ENCODE results near the gene ITGA11. TPM values are rescaled to one million over a fixed set of nuclear protein-coding genes. Genes with fewer than 3 reads are reported as not detected.

Gene ITGA11
- total and polyA plus RNA-seq, 2 of the 13 experiments (the other 11 are each of a cell fraction or from before 2014, with no cell fraction given): not detected

DNA sequence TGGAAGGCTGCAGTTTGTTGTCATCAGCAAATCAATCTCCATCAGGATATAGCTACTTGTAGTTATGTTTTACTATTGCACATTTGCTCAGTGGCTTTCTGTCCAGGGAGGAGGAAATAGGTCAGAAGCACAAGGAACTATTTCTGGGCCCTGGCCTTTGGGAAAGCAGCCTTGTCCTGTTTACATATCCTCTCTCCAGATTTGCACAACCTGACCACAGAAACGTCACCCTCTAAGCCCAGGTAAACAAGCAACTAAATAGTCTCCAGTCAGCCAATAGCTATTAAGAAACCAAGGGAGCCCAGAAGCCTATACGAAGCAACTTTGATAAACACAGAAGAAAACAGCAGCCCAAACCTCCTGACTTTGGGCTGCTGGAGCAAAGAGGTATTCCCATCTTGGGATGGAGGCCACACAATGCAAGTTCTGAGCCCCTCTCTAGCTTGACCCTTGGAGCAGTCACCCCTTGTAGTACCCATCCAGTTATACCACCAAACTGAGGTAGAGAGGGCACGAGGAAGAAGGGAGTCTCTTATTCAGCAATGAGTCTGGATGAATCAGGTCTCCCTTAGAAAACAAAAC, 156.7 kb downstream of the ITGA11 start (continued):
- TF ChIP-seq, protein P1, sequence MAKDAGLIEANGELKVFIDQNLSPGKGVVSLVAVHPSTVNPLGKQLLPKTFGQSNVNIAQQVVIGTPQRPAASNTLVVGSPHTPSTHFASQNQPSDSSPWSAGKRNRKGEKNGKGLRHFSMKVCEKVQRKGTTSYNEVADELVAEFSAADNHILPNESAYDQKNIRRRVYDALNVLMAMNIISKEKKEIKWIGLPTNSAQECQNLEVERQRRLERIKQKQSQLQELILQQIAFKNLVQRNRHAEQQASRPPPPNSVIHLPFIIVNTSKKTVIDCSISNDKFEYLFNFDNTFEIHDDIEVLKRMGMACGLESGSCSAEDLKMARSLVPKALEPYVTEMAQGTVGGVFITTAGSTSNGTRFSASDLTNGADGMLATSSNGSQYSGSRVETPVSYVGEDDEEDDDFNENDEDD (CRISPR knock-in tag; IDR thresholded peaks at IDR 0.05; ENCODE audit: borderline replicate concordance): no peak
- TF ChIP-seq ZC3H4 (CRISPR knock-in tag; IDR thresholded peaks at IDR 0.05; ENCODE audit: borderline replicate concordance): no peak
- TF ChIP-seq ZBTB1 (CRISPR knock-in tag; IDR thresholded peaks at IDR 0.05; ENCODE audit: borderline replicate concordance): no peak
- TF ChIP-seq, protein P2, sequence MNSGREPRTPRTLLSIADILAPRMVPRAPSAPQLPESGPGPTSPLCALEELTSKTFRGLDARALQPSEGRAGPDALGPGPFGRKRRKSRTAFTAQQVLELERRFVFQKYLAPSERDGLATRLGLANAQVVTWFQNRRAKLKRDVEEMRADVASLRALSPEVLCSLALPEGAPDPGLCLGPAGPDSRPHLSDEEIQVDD (CRISPR knock-in tag; IDR thresholded peaks at IDR 0.05; ENCODE audit: borderline replicate concordance): no peak
- no peak for TF ChIP-seq HNRNPK (IDR thresholded peaks at IDR 0.05; ENCODE audit: low read depth, low read length, poor library complexity, severe bottlenecking)
- TF ChIP-seq ZNF547 (CRISPR knock-in tag; IDR thresholded peaks at IDR 0.05): no peak
- TF ChIP-seq EZH2 (conservative IDR thresholded peaks at IDR 0.05; ENCODE audit: low read depth, low read length): no peak
- TF ChIP-seq, protein P3, sequence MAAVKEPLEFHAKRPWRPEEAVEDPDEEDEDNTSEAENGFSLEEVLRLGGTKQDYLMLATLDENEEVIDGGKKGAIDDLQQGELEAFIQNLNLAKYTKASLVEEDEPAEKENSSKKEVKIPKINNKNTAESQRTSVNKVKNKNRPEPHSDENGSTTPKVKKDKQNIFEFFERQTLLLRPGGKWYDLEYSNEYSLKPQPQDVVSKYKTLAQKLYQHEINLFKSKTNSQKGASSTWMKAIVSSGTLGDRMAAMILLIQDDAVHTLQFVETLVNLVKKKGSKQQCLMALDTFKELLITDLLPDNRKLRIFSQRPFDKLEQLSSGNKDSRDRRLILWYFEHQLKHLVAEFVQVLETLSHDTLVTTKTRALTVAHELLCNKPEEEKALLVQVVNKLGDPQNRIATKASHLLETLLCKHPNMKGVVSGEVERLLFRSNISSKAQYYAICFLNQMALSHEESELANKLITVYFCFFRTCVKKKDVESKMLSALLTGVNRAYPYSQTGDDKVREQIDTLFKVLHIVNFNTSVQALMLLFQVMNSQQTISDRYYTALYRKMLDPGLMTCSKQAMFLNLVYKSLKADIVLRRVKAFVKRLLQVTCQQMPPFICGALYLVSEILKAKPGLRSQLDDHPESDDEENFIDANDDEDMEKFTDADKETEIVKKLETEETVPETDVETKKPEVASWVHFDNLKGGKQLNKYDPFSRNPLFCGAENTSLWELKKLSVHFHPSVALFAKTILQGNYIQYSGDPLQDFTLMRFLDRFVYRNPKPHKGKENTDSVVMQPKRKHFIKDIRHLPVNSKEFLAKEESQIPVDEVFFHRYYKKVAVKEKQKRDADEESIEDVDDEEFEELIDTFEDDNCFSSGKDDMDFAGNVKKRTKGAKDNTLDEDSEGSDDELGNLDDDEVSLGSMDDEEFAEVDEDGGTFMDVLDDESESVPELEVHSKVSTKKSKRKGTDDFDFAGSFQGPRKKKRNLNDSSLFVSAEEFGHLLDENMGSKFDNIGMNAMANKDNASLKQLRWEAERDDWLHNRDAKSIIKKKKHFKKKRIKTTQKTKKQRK (IDR thresholded peaks at IDR 0.05; ENCODE audit: low read length): no peak
- TF ChIP-seq, protein P4, sequence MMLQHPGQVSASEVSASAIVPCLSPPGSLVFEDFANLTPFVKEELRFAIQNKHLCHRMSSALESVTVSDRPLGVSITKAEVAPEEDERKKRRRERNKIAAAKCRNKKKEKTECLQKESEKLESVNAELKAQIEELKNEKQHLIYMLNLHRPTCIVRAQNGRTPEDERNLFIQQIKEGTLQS (CRISPR knock-in tag; IDR thresholded peaks at IDR 0.05): no peak
- TF ChIP-seq ZNF20 (CRISPR knock-in tag; IDR thresholded peaks at IDR 0.05): no peak
- TF ChIP-seq TBX3 (IDR thresholded peaks at IDR 0.05; ENCODE audit: borderline replicate concordance): no peak
- peak in 1 of 2 experiments; percentile 52; a peak in 2 of 4 replicates for TF ChIP-seq EP300 (IDR thresholded peaks at IDR 0.05; ENCODE audit: low read depth in 2 of 2, low read length in 2 of 2)
- TF ChIP-seq EP300 (CRISPR knock-in tag; IDR thresholded peaks at IDR 0.05; ENCODE audit: borderline replicate concordance): peak; percentile 39; the same call in 1 of the 2 replicates
- TF ChIP-seq ZNF678 (CRISPR knock-in tag; IDR thresholded peaks at IDR 0.05): no peak
- no peak for TF ChIP-seq ZNF747 (CRISPR knock-in tag; IDR thresholded peaks at IDR 0.05; ENCODE audit: borderline replicate concordance)
- TF ChIP-seq, protein P5, sequence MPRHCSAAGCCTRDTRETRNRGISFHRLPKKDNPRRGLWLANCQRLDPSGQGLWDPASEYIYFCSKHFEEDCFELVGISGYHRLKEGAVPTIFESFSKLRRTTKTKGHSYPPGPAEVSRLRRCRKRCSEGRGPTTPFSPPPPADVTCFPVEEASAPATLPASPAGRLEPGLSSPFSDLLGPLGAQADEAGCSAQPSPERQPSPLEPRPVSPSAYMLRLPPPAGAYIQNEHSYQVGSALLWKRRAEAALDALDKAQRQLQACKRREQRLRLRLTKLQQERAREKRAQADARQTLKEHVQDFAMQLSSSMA (CRISPR knock-in tag; IDR thresholded peaks at IDR 0.05): no peak
- no peak for TF ChIP-seq POLR2G (IDR thresholded peaks at IDR 0.05; ENCODE audit: low read depth, low read length)
- TF ChIP-seq ISL2 (CRISPR knock-in tag; IDR thresholded peaks at IDR 0.05): no peak
- TF ChIP-seq CREB1 (IDR thresholded peaks at IDR 0.05): peak; percentile 38; the same call in 1 of the 2 replicates
- TF ChIP-seq CREB1 (CRISPR knock-in tag; IDR thresholded peaks at IDR 0.05): peak; percentile 53; the same call in 1 of the 2 replicates
- TF ChIP-seq ZEB1 (IDR thresholded peaks at IDR 0.05; ENCODE audit: insufficient replicate concordance, low read depth): peak; percentile 37
- TF ChIP-seq FOXC1 (CRISPR knock-in tag; IDR thresholded peaks at IDR 0.05; ENCODE audit: borderline replicate concordance): no peak
- no peak for TF ChIP-seq WIZ (CRISPR knock-in tag; IDR thresholded peaks at IDR 0.05)
- TF ChIP-seq, protein P6, sequence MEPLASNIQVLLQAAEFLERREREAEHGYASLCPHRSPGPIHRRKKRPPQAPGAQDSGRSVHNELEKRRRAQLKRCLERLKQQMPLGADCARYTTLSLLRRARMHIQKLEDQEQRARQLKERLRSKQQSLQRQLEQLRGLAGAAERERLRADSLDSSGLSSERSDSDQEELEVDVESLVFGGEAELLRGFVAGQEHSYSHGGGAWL (CRISPR knock-in tag; IDR thresholded peaks at IDR 0.05): no peak
